NCI-H69 (cell line): ENCODE data around the gene RABL3.
"Not testable (repeated sequence)": the region's sequence is repeated elsewhere in the genome, so short reads cannot be mapped to it uniquely, and the experiment has no call there.

Experiments
- DNase-seq: peaks from one replicate; lab custom pipeline; 2025; lab: John Stamatoyannopoulos, UW

The RABL3 gene, protein sequence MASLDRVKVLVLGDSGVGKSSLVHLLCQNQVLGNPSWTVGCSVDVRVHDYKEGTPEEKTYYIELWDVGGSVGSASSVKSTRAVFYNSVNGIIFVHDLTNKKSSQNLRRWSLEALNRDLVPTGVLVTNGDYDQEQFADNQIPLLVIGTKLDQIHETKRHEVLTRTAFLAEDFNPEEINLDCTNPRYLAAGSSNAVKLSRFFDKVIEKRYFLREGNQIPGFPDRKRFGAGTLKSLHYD

DNA sequence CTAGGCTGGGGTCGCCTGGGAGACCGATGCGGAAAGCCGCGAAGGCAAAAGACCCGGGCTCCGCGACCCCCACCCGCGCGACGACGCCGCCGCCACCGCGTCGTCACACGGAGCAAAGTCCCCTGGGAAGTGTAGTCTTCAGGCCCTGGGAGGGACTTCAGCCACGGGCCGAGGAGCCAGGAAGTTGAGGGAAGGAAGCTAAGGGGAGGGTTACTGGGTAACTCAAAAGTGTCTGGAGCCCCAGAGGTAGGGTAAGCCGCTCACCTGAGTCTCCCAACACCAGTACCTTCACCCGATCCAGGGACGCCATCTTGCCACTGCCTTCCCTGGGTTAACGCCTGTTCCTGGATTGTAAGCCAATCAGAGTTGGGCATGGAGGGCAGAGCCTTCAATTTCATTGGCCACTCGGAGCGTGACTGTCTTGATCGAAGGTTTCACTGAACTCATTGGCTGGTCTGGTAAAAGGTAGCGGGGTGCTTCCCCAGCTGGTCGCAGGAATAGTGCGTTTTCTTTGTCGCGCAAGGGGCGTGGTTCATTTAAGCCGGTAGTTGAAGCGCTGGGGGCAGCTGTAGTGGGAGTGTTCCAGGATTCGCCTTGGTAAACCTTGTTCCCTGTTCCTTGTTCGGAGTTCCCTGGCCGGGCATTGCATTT lies at the start of gene RABL3, which contains the start of gene GTF2E1:
Gene RABL3 (minus strand): TSS at position 319 of the 651 bp plus-strand sequence. CDS start 9 bp downstream, at position 310.
Gene GTF2E1 (plus strand): TSS at position 547 of the 651 bp plus-strand sequence. CDS start 7,809 bp downstream, outside the sequence.
- peak; percentile 98 for DNase-seq

DNA sequence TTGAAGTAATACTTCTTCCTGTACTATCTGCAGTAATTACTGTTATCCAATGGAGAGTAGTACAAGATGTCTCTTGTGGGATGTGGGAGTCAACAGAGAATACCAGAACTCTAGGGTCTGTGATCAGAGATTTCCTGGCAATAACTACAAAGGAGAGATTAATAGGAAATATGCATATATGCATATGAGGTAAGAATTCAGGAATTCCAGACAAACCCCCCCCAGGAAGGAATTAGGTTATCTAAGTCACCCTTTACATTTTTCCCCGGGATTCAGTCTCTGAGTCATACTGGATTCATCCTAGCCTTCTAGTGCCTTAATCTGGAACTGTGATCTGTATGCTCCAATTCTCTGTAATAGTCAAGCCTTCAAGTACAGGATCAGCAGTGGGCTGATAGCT lies 49.6 kb upstream of the RABL3 start:
- DNase-seq = no peak

DNA sequence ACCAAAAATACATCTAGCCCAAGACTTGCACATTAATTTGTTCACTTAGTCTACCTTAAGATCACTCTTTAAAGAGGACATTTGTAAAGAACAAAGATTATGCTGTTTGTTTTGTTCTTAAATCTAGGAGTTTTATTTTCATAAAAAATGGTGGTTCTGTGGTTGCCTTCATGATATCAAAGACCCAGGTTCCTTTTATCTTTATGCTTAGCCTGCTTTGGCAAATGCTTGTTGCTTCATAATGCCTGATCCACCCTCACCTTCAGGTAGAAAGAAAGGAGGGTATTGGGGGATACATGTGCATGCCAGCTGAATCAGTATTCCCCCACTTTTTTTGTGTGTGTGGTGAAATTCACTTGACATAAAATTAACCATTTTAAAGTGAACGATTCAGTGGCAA lies 48.7 kb upstream of the RABL3 start:
- DNase-seq = no peak

GRCh38 chr3:120785832-120786231 lies 43.5 kb upstream of the RABL3 start:
- not testable (repeated sequence) for DNase-seq

DNA sequence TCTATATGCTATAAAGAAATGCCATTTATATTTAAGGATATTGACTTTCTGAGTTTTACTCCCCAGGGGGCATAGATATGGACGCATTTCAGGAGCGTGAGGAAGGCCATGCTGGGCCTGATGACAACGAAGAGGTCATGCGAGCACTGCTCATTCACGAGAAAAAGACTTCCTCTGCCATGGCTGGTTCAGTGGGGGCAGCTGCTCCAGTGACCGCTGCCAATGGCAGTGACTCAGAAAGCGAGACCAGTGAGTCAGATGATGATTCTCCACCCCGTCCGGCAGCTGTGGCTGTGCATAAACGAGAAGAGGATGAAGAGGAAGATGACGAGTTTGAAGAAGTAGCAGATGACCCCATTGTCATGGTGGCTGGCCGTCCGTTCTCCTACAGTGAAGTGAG lies 38.7 kb upstream of the RABL3 start:
- no peak for DNase-seq

DNA sequence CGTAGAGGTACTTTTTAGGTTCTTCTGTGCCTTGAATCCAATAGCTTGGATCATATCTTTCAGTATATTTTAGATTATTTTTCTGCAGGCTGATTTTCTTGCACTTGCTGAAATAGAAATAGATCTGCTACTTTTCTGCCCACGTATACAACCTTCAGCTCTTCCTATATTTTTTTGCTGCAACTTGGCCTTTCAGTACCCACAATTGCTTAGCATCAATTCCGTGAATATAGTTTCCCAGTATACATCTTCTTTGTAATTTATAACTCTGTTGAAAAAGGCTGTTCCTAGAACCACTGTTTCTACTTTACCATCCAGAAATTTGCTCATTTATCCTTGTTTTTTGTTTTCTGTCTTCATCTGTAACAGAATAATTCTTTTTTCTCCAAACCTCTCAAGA lies 36.5 kb upstream of the RABL3 start:
- DNase-seq = no peak

- no peak for DNase-seq
Observed at GRCh38 chr3:120775411-120775810, 33.1 kb upstream of the RABL3 start.

- no peak for DNase-seq
Observed at GRCh38 chr3:120773932-120774331, 31.6 kb upstream of the RABL3 start.

GRCh38 chr3:120772081-120772480 lies 29.8 kb upstream of the RABL3 start:
- no peak for DNase-seq

DNA sequence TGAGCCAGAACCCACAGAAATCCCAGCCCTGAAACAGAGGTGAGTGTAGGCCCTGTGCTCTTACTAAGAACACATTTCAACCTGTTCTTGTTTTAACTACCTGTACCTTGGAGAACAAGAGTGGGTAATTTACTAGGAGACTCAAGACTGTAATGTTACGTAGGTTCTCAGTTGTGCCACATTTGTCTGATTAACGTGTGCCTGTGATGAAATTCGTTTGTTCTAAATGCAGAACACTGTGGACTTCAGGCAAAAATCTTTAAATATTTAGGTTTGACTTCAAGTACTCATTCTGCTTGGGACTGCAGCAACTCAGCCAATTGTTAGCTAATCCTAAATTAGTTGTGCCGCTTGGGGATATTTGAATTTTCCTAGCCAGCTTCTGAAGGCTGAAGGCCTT lies 28.6 kb upstream of the RABL3 start:
- DNase-seq = no peak

DNA sequence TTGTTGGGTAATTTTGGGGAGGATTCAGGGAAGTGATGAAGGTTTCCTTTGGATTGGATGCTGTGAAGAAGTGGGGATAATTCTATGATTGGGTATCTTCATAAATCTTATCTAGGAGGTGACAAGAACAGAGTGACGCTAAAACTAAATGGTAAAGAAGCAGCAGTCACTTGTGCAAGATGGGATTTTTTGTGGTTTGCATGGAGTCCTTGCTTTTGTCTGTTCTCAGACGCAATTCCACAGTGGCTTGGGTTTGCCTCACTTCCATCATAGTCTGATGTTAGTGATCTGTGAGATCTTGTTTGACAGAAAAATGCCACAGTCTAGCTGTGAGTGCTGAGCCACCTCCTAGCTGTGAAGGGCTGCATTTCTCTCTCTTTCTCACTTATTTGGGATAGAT lies 27.1 kb upstream of the RABL3 start:
- DNase-seq = no peak

- DNase-seq = peak; percentile 20
Observed at GRCh38 chr3:120767106-120767505, 24.8 kb upstream of the RABL3 start.

GRCh38 chr3:120766576-120766975 lies 24.3 kb upstream of the RABL3 start:
- no peak for DNase-seq

GRCh38 chr3:120765830-120766493 lies 23.6 kb upstream of the RABL3 start:
- DNase-seq = no peak

GRCh38 chr3:120764206-120764605 lies 21.9 kb upstream of the RABL3 start:
- DNase-seq = peak; percentile 1

GRCh38 chr3:120763601-120764000 lies 21.3 kb upstream of the RABL3 start:
- no peak for DNase-seq

DNA sequence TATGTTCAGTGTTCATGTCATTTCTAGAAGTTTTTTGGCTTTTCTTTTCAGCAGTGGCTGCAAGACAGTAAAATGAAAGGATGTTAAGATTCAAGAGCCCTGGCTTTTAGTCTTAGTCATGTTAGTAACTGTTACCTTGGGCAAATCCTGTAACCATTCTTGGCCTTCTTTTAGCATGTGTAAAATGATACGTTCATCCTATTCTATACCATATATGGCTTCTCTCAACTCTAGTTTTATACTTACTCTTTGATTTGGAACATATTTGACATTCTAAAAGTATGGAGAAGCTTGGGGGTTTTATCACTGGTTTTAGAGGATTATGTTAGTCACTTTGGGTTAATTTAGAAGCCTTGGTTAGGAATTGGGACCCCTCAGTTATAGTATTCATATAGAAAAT lies 20.3 kb upstream of the RABL3 start:
- DNase-seq = no peak

- DNase-seq = not testable (repeated sequence)
Observed at GRCh38 chr3:120758551-120758950, 16.2 kb upstream of the RABL3 start.

DNA sequence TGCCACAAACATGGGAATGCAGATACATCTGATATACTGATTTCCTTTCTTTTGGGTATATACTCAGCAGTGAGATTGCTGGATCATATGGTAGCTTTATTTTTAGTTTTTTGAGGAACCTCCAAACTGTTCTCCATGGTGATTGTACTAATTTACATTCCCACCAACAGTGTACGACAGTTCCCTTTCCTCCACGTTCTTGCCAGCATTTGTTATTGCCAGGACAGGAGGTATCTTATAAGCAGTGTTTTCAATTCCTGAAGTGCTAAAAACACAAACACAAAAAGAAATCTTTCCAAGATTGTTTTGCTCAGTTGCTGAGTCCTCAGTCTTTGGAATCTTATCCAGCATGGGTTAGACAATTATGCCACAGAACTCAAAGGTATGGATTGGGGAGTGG lies 13.7 kb upstream of the RABL3 start:
- DNase-seq = no peak

- DNase-seq = no peak
Observed at GRCh38 chr3:120753810-120754209, 11.5 kb upstream of the RABL3 start.

- no peak for DNase-seq
Observed at GRCh38 chr3:120752865-120753264, 10.5 kb upstream of the RABL3 start.

GRCh38 chr3:120752230-120752629 lies 9.9 kb upstream of the RABL3 start:
- DNase-seq = no peak

- DNase-seq = no peak
Observed at GRCh38 chr3:120749843-120750242, 7.5 kb upstream of the RABL3 start.
